Caco-2 (cell line): ENCODE results near the gene WNT9A. TPM values are rescaled to one million over a fixed set of nuclear protein-coding genes. Genes with fewer than 3 reads are reported as not detected.
A peak's percentile ranks its signal among the peaks of the same experiment; 100 is the strongest.

Experiments
- BruUV-seq: library from RNA; stranded (reverse); fragments of 400-500 nt; replicated peaks from 2 replicates; lab custom pipeline; 2021; lab: Mats Ljungman, UMichigan
- CTCF ChIA-PET: fragments of 300-600 bp; sonication (Branson Sonifier 250); formaldehyde crosslinking; loops from one replicate; lab custom pipeline; 2022; ENCODE audit warnings: antibody characterized with exemption; lab: Charles Lee
- POLR2A ChIA-PET: fragments of 300-600 bp; sonication (Branson Sonifier 250); formaldehyde crosslinking; loops from one replicate; lab custom pipeline; 2022; ENCODE audit warnings: antibody characterized with exemption; lab: Charles Lee
- DNase-seq, 2 experiments: peaks; one replicate each; pipeline versions ENCODE4 v3.0.0 to v3.0.0-alpha.2; 2020 to 2022
- H3K27me3 ChIP-seq: replicated peaks from 2 replicates; pipeline ENCODE4 v1.6.0; 2011; ENCODE audit warnings: low read length; ENCODE audit not compliant: control insufficient read depth, insufficient read depth
- H3K36me3 ChIP-seq: 2 replicates; pipeline ENCODE4 v1.5.1; 2011; ENCODE audit warnings: low read length; ENCODE audit not compliant: control insufficient read depth, insufficient read depth
- H3K4me1 ChIP-seq: fragments of 250-450 bp; sonication (Bioruptor Pico); 2 replicates; pipeline ENCODE4 v1.5.1; 2020; ENCODE audit warnings: mild to moderate bottlenecking
- H3K4me3 ChIP-seq: 2 replicates; pipeline ENCODE4 v1.5.1; 2011; ENCODE audit warnings: low read depth, mild to moderate bottlenecking, control low read depth, low read length
- H3K9me3 ChIP-seq: fragments of 250-450 bp; sonication (Bioruptor Pico); 2 replicates; pipeline ENCODE4 v1.5.1; 2020; ENCODE audit warnings: mild to moderate bottlenecking, moderate library complexity
- H3K27ac Mint-ChIP-seq: one replicate; pipeline ENCODE4 v1.8.0; 2022; ENCODE audit warnings: mixed read lengths; ENCODE audit not compliant: unreplicated experiment
- H3K27me3 Mint-ChIP-seq: one replicate; pipeline ENCODE4 v1.8.0; 2022; ENCODE audit warnings: mixed read lengths; ENCODE audit not compliant: insufficient read depth, unreplicated experiment
- H3K36me3 Mint-ChIP-seq: one replicate; pipeline ENCODE4 v1.8.0; 2022; ENCODE audit warnings: mild to moderate bottlenecking, mixed read lengths; ENCODE audit not compliant: insufficient read depth, unreplicated experiment
- H3K4me1 Mint-ChIP-seq: one replicate; pipeline ENCODE4 v1.8.0; 2022; ENCODE audit warnings: low read depth, mixed read lengths; ENCODE audit not compliant: unreplicated experiment
- H3K4me3 Mint-ChIP-seq: one replicate; pipeline ENCODE4 v1.8.0; 2022; ENCODE audit warnings: mild to moderate bottlenecking, moderate library complexity, mixed read lengths; ENCODE audit not compliant: unreplicated experiment
- H3K9me3 Mint-ChIP-seq: one replicate; pipeline ENCODE4 v1.8.0; 2022; ENCODE audit warnings: mixed read lengths; ENCODE audit not compliant: unreplicated experiment
- CTCF ChIP-seq, 2 experiments: fragments of 200-600 bp in 1 of 2; IDR thresholded peaks; 1 replicate in 1 of 2; 2 replicates in 1 of 2; pipeline versions ENCODE4 v1.5.1 to v1.8.0; 2011 to 2022; ENCODE audit warnings: antibody characterized with exemption in 1 of 2, control low read depth in 1 of 2, inconsistent platforms in 1 of 2, low read depth in 1 of 2, low read length in 1 of 2, mild to moderate bottlenecking in 1 of 2, moderate library complexity in 1 of 2; ENCODE audit not compliant: insufficient read depth in 1 of 2, severe bottlenecking in 1 of 2, unreplicated experiment in 1 of 2
- intact Hi-C: fragments of 100-400 bp; cut with micrococcal nuclease; formaldehyde crosslinking; loops from one replicate; pipeline ENCODE4 v1.10.0; 2022; ENCODE audit not compliant: unreplicated experiment
- total RNA-seq: library from RNA; stranded (reverse); gene quantifications from 2 replicates; pipeline ENCODE4 v1.2.3, GENCODE V29; 2022

The WNT9A gene
- total RNA-seq, 1 experiment from 2014 or later: 0.68 TPM

- H3K36me3 ChIP-seq: no peaks in the 10 kb centered on the region
- Mint-ChIP-seq H3K4me3 (no peak overlapping the region), H3K4me1 (no peaks in the 10 kb centered on the region), H3K9me3 (no peaks in the 10 kb centered on the region), H3K27ac (no peak overlapping the region), H3K36me3 (no peaks in the 10 kb centered on the region), H3K27me3 (no peaks in the 10 kb centered on the region)
- TF ChIP-seq CTCF (IDR thresholded peaks at IDR 0.05; ENCODE audit: insufficient read depth in 1 of 2, low read depth in 1 of 2, low read length in 1 of 2, severe bottlenecking in 1 of 2, unreplicated experiment in 1 of 2): no peak
- H3K4me1 ChIP-seq: no peaks in the 10 kb centered on the region
- no peaks in the 10 kb centered on the region for H3K27me3 ChIP-seq
- intact Hi-C loops: no loop called here
- CTCF ChIA-PET: no interaction called here
- DNase-seq: no peak
- H3K9me3 ChIP-seq: no peaks in the 10 kb centered on the region
- no peak overlapping the region for H3K4me3 ChIP-seq
- no TSS peak for BruUV-seq
- POLR2A ChIA-PET: no interaction called here
Measured at GRCh38 chr1:227885135-227885647, 62.5 kb downstream of the WNT9A start.

- H3K4me3 Mint-ChIP-seq: no peak overlapping the region
- intact Hi-C loops: no loop called here
- peaks cover 4% of the 10 kb centered on the region for H3K27me3 Mint-ChIP-seq
- no peaks in the 10 kb centered on the region for H3K9me3 Mint-ChIP-seq
- no peak for DNase-seq
- CTCF ChIA-PET: interaction anchor here (0.6 kb wide), 1 partner anchor 67 kb away, joined by 5 read pairs; no protein-coding TSS in a partner anchor
- no peaks in the 10 kb centered on the region for H3K4me1 ChIP-seq
- H3K27me3 ChIP-seq: no peaks in the 10 kb centered on the region
- H3K36me3 ChIP-seq: no peaks in the 10 kb centered on the region
- TF ChIP-seq CTCF (IDR thresholded peaks at IDR 0.05; ENCODE audit: insufficient read depth in 1 of 2, low read depth in 1 of 2, low read length in 1 of 2, severe bottlenecking in 1 of 2, unreplicated experiment in 1 of 2): no peak
- H3K9me3 ChIP-seq: no peaks in the 10 kb centered on the region
- no peaks in the 10 kb centered on the region for H3K36me3 Mint-ChIP-seq
- no peak overlapping the region for H3K4me3 ChIP-seq
- H3K4me1 Mint-ChIP-seq: no peaks in the 10 kb centered on the region
- POLR2A ChIA-PET: no interaction called here
- no peak overlapping the region for H3K27ac Mint-ChIP-seq
- BruUV-seq: no TSS peak
Measured at GRCh38 chr1:227884370-227885134, 63.2 kb downstream of the WNT9A start.

- Histone ChIP-seq H3K36me3 (no peaks in the 10 kb centered on the region), H3K9me3 (no peaks in the 10 kb centered on the region), H3K27me3 (no peaks in the 10 kb centered on the region), H3K4me1 (no peaks in the 10 kb centered on the region), H3K4me3 (no peak overlapping the region)
- H3K36me3 Mint-ChIP-seq: no peaks in the 10 kb centered on the region
- no peaks in the 10 kb centered on the region for H3K4me1 Mint-ChIP-seq
- no peak overlapping the region for H3K27ac Mint-ChIP-seq
- peaks cover 8% of the 10 kb centered on the region for H3K27me3 Mint-ChIP-seq
- ChIA-PET CTCF (interaction anchor here (0.6 kb wide), 1 partner anchor 68 kb away, joined by 5 read pairs; no protein-coding TSS in a partner anchor), POLR2A (no interaction called here)
- no TSS peak for BruUV-seq
- peak in 1 of 2 experiments; percentile 29 for DNase-seq
- intact Hi-C loops: no loop called here
- H3K4me3 Mint-ChIP-seq: no peak overlapping the region
- TF ChIP-seq CTCF (IDR thresholded peaks at IDR 0.05; ENCODE audit: insufficient read depth in 1 of 2, low read depth in 1 of 2, low read length in 1 of 2, severe bottlenecking in 1 of 2, unreplicated experiment in 1 of 2): no peak
- no peaks in the 10 kb centered on the region for H3K9me3 Mint-ChIP-seq
Measured at GRCh38 chr1:227883641-227884301, 64.0 kb downstream of the WNT9A start.
